A673 (cell line): ENCODE data around the gene KCTD14. TPM values are rescaled to one million over a fixed set of nuclear protein-coding genes. Genes with fewer than 3 reads are reported as not detected.

Experiments
- BruUV-seq: library from RNA; stranded (reverse); fragments of 400-500 nt; replicated peaks from 2 replicates; lab custom pipeline; 2021; lab: Mats Ljungman, UMichigan
- CTCF ChIA-PET: fragments of 300-600 bp; sonication (Branson Sonifier 250); formaldehyde crosslinking; loops from one replicate; lab custom pipeline; 2022; ENCODE audit warnings: antibody characterized with exemption; lab: Charles Lee
- POLR2A ChIA-PET: fragments of 300-600 bp; sonication (Branson Sonifier 250); formaldehyde crosslinking; loops from one replicate; lab custom pipeline; 2022; ENCODE audit warnings: antibody characterized with exemption; ENCODE audit not compliant: low non-redundant PET; lab: Charles Lee
- DNase-seq: peaks from one replicate; pipeline ENCODE4 v3.0.0-alpha.2; 2015; ENCODE audit warnings: low spot score
- H3K27ac ChIP-seq: fragments of 200-600 bp; sonication (generic); 2 replicates; pipeline ENCODE4 v1.5.1; 2016; ENCODE audit warnings: mixed run types, low read depth, mild to moderate bottlenecking, mixed read lengths, antibody characterized with exemption, low read length; ENCODE audit not compliant: poor library complexity, severe bottlenecking
- H3K27me3 ChIP-seq: fragments of 200-600 bp; sonication (generic); replicated peaks from 2 replicates; pipeline ENCODE4 v1.6.1; 2017; ENCODE audit warnings: mixed run types, low read depth, mild to moderate bottlenecking, mixed read lengths, antibody characterized with exemption, low read length; ENCODE audit not compliant: insufficient read depth, poor library complexity
- H3K36me3 ChIP-seq: fragments of 200-600 bp; sonication (generic); 2 replicates; pipeline ENCODE4 v1.6.1; 2016; ENCODE audit warnings: mixed run types, mild to moderate bottlenecking, mixed read lengths, antibody characterized with exemption, low read length; ENCODE audit not compliant: insufficient read depth, poor library complexity, severe bottlenecking
- H3K4me1 ChIP-seq: fragments of 200-600 bp; sonication (generic); 2 replicates; pipeline ENCODE4 v1.6.1; 2017; ENCODE audit warnings: mixed run types, mild to moderate bottlenecking, mixed read lengths, antibody characterized with exemption, low read length; ENCODE audit not compliant: insufficient read depth, poor library complexity, severe bottlenecking
- H3K4me3 ChIP-seq: fragments of 200-600 bp; sonication (generic); 2 replicates; pipeline ENCODE4 v1.5.1; 2016; ENCODE audit warnings: low read depth, mixed run types, mild to moderate bottlenecking, mixed read lengths, low read length; ENCODE audit not compliant: poor library complexity, severe bottlenecking
- H3K9me3 ChIP-seq: fragments of 200-600 bp; sonication (generic); 2 replicates; pipeline ENCODE4 v1.6.1; 2016; ENCODE audit warnings: mixed run types, low read depth, mild to moderate bottlenecking, mixed read lengths, antibody characterized with exemption, low read length; ENCODE audit not compliant: poor library complexity, severe bottlenecking
- EZH2 ChIP-seq: fragments of 200-600 bp; sonication (generic); IDR thresholded peaks from 2 replicates; pipeline ENCODE4 v1.6.1; 2017; ENCODE audit warnings: borderline replicate concordance, low read depth, mild to moderate bottlenecking, mixed read lengths, antibody characterized with exemption, low read length; ENCODE audit not compliant: poor library complexity, severe bottlenecking
- intact Hi-C: fragments of 100-400 bp; cut with micrococcal nuclease; formaldehyde crosslinking; loops from one replicate; pipeline ENCODE4 v1.10.0; 2022; ENCODE audit not compliant: unreplicated experiment
- total RNA-seq: library from RNA; stranded (reverse); gene quantifications from 2 replicates; pipeline ENCODE4 v1.2.3, GENCODE V29; 2021
- TF ChIP-seq, protein P1 (sequence below): fragments of 300-800, 200-600 bp; sonication (generic); conservative IDR thresholded peaks from 2 replicates; pipeline ENCODE4 v1.5.1; 2017; ENCODE audit warnings: low read depth, mild to moderate bottlenecking, antibody characterized with exemption, low read length, moderate library complexity, mixed read lengths

Gene KCTD14
- total RNA-seq, 1 experiment from 2014 or later = 0.45 TPM

DNA sequence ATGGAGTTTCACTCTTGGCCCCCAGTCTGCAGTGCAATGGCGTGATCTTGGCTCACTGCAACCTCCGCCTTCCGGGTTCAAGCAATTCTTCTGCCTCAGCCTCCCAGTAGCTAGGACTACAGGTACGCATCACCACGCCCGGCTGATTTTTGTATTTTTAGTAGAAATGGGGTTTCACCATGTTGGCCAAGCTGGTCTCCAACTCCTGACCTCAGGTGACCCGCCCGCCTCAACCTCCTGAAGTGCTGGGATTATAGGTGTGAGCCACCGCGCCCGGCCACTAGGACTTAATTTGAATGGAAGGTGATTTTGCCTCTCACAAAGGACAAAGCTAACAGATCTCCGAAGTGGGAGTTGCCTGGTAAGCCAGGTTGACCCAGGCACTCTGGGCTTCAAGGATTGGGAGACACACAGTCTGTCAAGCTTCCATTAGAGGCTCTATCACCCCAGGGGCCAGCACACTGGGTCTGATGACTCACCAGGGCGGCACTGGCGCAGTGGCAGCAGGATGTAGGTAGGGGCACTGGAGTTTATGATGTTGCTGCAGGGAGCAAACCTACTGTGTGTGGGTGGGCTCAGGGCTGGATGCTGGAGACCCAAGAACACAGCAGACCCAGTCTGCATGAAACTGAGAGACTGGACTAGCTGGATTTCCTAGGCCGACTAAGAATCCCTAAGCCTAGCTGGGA, 17.8 kb upstream of the KCTD14 start:
- CTCF ChIA-PET = no interaction called here
- POLR2A ChIA-PET = no interaction called here
- H3K36me3 ChIP-seq = no peaks in the 10 kb centered on the region
- BruUV-seq = no TSS peak
- intact Hi-C loops = no loop called here
- H3K9me3 ChIP-seq = no peaks in the 10 kb centered on the region
- TF ChIP-seq, protein P1, sequence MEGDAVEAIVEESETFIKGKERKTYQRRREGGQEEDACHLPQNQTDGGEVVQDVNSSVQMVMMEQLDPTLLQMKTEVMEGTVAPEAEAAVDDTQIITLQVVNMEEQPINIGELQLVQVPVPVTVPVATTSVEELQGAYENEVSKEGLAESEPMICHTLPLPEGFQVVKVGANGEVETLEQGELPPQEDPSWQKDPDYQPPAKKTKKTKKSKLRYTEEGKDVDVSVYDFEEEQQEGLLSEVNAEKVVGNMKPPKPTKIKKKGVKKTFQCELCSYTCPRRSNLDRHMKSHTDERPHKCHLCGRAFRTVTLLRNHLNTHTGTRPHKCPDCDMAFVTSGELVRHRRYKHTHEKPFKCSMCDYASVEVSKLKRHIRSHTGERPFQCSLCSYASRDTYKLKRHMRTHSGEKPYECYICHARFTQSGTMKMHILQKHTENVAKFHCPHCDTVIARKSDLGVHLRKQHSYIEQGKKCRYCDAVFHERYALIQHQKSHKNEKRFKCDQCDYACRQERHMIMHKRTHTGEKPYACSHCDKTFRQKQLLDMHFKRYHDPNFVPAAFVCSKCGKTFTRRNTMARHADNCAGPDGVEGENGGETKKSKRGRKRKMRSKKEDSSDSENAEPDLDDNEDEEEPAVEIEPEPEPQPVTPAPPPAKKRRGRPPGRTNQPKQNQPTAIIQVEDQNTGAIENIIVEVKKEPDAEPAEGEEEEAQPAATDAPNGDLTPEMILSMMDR = no peak
- TF ChIP-seq EZH2 = no peak
- H3K27ac ChIP-seq = no peak overlapping the region
- no peak overlapping the region for H3K4me3 ChIP-seq
- peaks cover 21% of the 10 kb centered on the region for H3K4me1 ChIP-seq
- H3K27me3 ChIP-seq = no peaks in the 10 kb centered on the region
- DNase-seq = peak; percentile 43

DNA sequence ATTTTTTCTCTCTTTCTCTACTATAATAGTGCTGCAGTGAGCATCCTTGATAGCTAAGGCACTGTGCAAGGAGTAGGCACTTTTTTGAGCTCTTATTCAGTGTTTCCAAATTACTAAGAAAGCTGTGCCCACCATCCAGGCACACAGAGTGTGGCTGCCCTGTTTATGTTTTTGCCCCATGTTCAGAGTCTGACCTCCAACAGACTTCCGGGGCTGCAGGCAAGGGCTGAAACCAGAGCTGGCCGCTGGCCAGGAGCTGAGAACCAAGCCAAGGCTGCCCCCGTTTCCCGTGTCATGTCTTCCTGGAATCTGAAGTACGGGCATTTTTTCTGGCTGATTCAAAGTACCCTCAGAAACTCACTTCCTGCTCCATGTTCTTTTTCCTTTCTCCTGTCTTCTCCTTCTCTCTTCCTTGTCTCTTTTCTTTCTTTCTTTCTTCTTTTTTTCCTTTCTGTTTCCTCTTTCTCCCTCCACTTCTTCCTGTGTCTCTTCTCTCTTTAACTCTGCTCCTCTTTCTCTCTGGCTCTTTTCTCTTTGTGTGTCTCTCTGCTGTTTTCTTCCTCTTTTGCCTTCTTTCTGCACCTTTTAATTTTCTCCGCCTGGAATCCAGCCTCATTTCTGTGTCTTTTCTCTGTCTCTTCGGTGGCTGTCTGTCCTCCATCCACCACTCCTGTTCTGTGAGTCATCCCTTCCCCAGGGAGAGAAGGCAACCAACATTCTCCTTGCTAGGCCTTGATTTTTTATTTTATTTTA, 17.0 kb upstream of the KCTD14 start:
- DNase-seq = peak; percentile 81
- POLR2A ChIA-PET = no interaction called here
- H3K4me3 ChIP-seq = no peak overlapping the region
- H3K27ac ChIP-seq = peak overlapping the region; percentile 68
- peaks cover 18% of the 10 kb centered on the region for H3K4me1 ChIP-seq
- BruUV-seq = TSS peak; percentile 52
- H3K36me3 ChIP-seq = no peaks in the 10 kb centered on the region
- CTCF ChIA-PET = interaction anchor here (0.6 kb wide), 2 partner anchors 32 to 749 kb away, joined by 3 to 6 read pairs; no protein-coding TSS in a partner anchor
- intact Hi-C loops = no loop called here
- H3K27me3 ChIP-seq = no peaks in the 10 kb centered on the region
- H3K9me3 ChIP-seq = no peaks in the 10 kb centered on the region
- TF ChIP-seq, protein P1 = no peak
- no peak for TF ChIP-seq EZH2

DNA sequence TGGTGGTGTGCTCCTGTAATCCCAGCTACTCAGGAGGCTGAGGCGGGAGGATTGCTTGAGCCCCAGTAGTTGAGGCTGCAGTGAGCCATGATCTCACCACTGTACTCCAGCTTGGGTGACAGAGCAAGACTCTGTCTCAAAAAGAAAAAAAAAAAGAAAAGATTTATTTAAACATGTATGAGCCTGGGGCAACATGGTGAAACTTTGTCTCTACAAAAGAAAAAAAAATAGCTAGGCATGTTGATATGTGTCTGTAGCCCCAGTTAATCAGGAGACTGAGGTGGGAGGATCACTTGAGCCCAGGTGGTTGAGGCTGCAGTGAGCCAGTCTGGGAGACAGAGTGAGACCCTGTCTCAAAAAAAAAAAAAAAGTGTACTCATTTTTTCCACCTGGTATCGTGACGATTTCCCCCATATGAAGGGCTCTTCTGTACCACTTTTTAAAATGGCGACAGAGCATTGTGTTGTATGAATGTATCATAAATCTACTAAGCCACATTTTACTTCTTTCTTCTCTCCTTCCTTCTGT, 16.4 kb upstream of the KCTD14 start:
- no TSS peak for BruUV-seq
- TF ChIP-seq, protein P1 = no peak
- TF ChIP-seq EZH2 = no peak
- CTCF ChIA-PET = interaction anchor here (0.6 kb wide), 1 partner anchor 749 kb away, joined by 3 read pairs; no protein-coding TSS in a partner anchor

More for the DNA sequence above, 16.4 kb upstream of the KCTD14 start:
- H3K27me3 ChIP-seq = no peaks in the 10 kb centered on the region
- H3K9me3 ChIP-seq = no peaks in the 10 kb centered on the region
- H3K27ac ChIP-seq = peak overlapping the region; percentile 68
- POLR2A ChIA-PET = no interaction called here
- no peak for DNase-seq
- no peaks in the 10 kb centered on the region for H3K36me3 ChIP-seq
- intact Hi-C loops = no loop called here
- H3K4me3 ChIP-seq = no peak overlapping the region
- H3K4me1 ChIP-seq = peaks cover 18% of the 10 kb centered on the region
